Stimulated activated CD8-positive, alpha-beta memory T cell treated with anti-CD3 and anti-CD28 coated beads, Interleukin-4, amount 100 ng/mL, for 24 hours (primary cell): ENCODE data around the gene SLC2A2.

Experiments
- DNase-seq: peaks from one replicate; pipeline ENCODE4 v3.0.0-alpha.2; 2020; ENCODE audit warnings: low read depth

Gene SLC2A2

GRCh38 chr3:171026597-171027293, at the start of gene SLC2A2:
Gene SLC2A2 (minus strand): TSS chr3:171026720. CDS start chr3:171026670, 50 bp downstream.
- DNase-seq = no peak

GRCh38 chr3:171072432-171072831, 45.9 kb upstream of the SLC2A2 start:
- no peak for DNase-seq

- DNase-seq = no peak
Measured at GRCh38 chr3:171068658-171069057, 42.1 kb upstream of the SLC2A2 start.

DNA sequence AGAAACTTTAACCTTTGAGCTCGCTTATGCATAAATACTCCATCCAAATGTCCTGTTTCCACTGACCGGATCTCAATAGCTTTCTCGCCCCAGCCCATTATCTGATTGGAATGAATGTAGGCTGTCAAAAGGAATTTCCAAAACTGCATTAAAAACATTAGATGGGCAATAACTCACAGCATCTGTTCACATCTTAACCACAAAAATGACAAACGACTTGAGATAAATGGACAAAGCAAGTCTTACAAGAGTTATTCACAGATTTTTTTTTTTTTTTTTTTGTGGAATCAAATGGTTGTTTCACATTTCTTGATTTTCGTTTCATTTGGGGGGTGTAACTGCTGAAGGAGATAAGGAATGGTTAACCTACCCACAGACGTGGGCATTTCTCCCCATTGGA, 39.7 kb upstream of the SLC2A2 start:
- DNase-seq = no peak

- no peak for DNase-seq
Measured at GRCh38 chr3:171065732-171066131, 39.2 kb upstream of the SLC2A2 start.

- DNase-seq = no peak
Measured at GRCh38 chr3:171064461-171064860, 37.9 kb upstream of the SLC2A2 start.

GRCh38 chr3:171061749-171062148, 35.2 kb upstream of the SLC2A2 start:
- DNase-seq = no peak

DNA sequence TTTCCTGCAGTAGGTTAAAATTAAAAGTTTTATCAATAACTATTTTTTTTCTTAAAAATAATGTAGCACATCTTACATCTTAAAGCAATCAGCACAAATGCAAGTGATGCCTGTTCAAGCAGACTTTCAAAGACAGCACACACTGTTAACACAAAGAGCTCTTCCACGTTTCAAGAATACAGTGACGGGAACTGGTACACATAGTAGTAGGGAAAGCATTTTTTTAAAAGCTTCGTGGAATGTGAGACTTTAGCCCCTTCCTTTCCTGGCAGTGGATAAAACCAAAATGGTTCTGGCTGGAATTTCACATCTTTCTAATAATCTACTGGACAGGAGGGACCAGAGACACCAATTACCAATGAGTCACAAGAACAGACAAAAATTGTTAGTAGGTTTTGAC, 33.5 kb upstream of the SLC2A2 start:
- DNase-seq = no peak

DNA sequence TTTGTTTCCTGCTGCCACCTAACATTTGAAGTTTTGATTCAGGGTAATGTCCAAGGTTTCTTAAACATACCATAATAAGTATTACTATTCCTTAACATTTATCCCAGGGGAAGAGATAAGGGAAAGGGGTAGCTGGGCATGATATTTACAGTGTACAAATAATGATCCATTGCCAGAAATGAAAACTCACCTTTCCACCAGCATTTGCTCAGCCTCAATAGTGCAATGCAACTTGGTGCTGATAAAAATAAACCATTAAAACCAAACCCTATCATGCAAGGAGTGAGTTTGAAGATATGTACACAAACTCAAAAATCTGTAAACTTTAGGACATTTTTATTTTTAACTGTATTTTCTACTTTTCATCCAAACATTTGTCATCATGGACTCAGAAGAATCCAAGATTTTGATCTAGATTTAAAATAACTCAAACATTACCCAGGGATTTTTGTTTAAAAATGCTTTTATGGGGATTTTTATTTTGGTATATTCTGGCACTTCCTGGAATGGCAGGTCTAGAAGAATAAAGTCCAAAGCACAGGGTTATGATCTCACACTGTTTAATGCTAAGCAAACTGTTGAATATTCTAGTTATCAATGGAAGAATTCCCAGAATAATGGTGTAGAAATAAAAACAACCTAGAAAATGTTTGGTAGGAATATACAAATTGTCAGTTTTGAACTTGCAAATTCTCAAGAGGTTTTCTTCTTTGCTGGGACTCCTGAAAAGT, 32.5 kb upstream of the SLC2A2 start:
- no peak for DNase-seq

- no peak for DNase-seq
Measured at GRCh38 chr3:171058058-171058457, 31.5 kb upstream of the SLC2A2 start.

DNA sequence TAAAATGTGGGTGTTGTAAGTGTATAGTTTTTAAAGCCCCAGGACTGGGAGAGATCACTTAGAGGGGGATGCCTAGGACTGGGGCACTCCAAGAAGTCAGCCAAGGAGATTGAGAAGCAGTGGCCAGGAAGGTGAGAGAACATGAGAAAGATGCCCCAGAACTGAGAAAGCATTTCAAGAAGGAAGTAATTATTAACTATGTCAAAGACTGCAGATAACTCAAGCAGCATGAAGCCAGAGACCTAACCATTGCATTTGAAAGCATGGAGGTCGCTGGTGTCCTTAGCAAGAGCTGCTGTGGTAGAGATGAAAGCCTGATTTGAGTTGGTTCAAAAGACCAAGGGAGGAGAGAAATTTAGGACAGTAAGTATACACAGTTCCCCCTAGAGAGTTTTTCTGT, 30.6 kb upstream of the SLC2A2 start:
- no peak for DNase-seq

DNA sequence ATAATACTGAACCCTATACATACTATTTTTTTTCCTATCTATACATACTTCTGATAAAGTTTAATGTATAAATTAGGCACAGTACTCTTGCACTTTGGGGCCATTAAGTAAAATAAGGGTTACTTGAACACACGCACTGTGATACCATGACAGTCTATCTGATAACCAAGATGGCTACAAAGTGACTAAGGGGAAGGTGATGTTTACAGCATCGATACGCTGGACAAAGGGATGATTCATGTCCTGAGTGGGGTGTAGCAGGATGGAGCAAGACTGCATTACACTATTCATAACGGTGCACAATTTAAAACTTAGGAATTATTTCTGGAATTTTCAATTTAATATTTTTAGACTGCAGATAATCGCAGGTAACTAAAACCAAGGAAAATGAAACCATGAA, 30.0 kb upstream of the SLC2A2 start:
- no peak for DNase-seq

DNA sequence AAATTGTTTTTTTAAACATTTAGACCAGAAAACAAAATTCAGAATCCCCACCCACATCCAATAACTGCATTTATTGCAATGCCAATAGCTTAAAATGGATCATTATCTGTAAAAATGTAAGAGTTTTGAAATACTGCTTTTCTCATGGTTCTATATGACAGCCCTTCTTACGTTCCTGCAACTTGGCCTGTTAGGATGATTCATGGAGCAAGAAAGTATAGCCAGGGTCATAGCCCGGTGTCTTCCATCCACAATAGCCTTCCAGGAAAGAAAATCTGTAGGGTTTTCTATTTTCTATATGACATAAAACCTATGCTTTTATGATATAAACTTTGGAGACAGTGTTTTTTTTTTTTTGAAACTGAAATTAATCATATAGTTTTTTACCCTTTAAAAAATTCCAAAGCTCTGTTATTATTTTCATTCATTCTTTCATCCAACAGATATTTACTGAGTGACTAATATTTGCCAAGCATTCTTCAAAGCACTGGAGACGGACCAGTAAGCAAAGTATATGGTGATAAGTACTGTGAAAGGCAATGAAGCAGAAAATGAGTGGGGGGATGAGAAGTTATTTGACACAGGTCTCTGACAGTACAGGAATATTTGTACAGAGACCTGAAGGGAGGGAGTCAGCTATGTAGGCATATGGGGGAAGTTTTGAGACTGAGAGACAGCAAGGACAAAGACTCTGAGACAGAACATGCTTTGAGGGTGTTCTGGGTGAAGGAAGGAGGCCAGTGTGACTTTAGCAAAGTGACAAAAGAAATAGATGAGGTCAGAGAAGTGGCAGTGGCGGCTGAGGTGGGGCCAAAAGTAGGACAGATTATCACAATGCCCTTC, 29.0 kb upstream of the SLC2A2 start:
- DNase-seq = no peak

DNA sequence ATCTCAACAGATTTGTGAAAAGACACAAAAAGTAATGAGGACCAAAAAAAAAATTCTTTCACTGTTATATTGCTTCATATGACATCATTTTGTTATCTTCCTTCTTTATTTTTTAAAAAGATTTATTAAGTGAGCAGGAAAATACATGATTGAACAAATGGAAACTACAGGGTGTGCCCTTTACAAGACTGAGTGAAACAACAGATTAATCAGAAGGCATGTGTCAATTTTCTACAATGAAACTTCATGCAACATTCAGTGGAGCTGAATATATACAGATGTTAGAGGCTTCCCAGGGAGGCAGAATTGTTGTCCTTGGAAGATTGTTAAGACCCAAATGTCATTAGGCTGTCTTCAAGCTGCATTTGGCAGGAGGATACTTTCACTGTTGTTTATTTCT, 28.4 kb upstream of the SLC2A2 start:
- no peak for DNase-seq

- DNase-seq = no peak
Measured at GRCh38 chr3:171054231-171054630, 27.7 kb upstream of the SLC2A2 start.

GRCh38 chr3:171049861-171050444, 23.4 kb upstream of the SLC2A2 start:
- no peak for DNase-seq

DNA sequence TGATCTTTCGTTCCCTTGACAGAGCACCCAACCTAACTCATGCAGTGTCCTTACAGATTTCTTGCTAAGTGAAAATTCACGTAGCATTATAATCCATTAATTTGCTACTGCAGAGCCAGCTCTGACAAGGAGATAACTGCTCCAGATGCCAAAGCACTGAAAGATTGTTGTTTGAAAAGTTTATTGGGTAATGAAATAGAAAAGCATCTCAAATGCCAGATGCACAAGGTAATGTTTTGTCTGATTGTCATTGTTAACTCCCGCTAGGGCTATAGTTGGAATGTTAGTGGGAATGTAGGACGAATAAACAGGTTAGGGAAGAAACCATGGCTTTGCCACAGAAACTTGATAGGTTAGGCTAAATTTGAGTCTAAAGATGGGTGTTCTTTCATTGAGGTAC, 20.2 kb upstream of the SLC2A2 start:
- DNase-seq = no peak

DNA sequence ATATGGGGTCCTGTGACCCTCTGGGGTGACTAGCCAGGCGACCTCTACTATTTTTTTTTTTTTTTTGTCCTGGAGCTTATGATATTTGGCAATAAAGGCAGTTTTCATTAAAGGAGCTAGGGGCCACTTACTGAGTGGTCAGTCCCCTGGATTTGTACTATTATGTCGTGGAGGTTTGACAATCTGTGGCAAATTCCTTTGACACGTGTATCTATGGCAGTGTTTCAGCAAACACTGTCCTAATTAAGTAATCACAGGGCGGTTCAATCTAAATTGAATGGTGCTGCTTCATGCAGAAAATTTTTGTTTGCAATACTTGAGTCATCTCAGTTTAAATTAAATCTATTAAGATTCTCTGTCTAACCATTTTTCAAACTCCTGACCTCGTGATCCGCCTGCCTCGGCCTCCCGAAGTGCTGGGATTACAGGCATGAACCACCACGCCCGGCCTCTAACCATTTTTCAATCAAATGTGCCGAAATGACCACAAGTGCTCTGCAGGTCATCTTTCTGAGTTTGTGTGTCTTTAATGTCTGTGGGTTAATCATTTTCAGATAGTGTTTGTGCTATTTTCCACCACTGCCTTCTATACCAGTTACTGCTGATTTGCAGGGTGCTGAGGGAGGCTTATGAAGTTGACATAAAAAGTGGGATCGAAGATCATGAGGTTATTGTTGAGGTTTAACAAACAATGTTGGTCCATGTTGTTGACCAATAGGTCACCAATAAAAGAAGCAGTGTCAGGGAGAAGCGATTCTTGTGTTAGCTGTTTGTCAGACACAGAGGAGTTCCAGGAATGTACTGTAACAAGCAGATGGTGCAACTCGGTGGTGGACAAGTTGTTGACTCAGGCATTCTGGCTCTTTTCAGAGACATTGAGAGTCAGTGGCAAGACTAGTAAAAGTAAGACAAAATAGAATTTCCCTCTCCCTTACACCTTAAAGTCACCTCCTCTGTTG, 18.6 kb upstream of the SLC2A2 start:
- DNase-seq = no peak

GRCh38 chr3:171044384-171044783, 17.9 kb upstream of the SLC2A2 start:
- DNase-seq = no peak

- no peak for DNase-seq
Measured at GRCh38 chr3:171039674-171040073, 13.2 kb upstream of the SLC2A2 start.

GRCh38 chr3:171038342-171038741, 11.8 kb upstream of the SLC2A2 start:
- no peak for DNase-seq
